ENCODE data around the gene GALM. TPM values are rescaled to one million over a fixed set of nuclear protein-coding genes. Genes with fewer than 3 reads are reported as not detected.
"Not testable (repeated sequence)": the region's sequence is repeated elsewhere in the genome, so short reads cannot be mapped to it uniquely, and the experiment has no call there.

GALM gene
- total RNA-seq, 4 donors from 2014 or later = 6.2 to 104 (median 14.8) TPM

DNA sequence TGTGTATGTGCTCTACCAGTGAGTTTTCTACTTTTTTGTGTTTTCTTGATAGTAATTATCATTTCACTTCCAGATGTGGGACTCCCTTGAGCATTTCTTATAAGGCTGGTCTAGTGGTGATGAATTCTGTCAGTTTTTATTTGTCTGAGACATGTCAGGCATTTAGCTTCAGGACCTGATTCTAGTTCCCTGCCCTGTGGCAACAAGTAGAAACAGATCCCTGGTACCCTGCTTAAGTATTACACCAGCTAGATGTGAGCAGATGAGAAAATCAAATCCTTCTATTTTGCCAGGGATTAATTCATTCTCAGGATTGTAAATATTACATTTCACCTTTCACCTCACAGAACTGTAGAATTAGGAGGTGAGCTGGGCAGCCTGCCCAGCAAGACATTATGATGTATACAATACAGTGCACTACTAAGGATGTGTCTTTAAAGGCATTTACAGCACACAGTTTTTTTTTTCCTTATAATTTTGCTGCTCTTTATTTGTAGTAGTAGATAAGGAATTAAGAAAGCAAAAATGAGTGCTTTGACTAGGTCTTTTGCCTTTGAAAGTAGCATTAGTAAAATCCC is 35.1 kb downstream of the GALM start:
- DNase-seq = no peak
- H3K27ac ChIP-seq = no peak overlapping the region
- H3K9me3 ChIP-seq = no peaks in the 10 kb centered on the region
- no peak overlapping the region for H3K4me3 ChIP-seq
- no peak for TF ChIP-seq POLR2A (IDR thresholded peaks at IDR 0.05)
- TF ChIP-seq, protein P1, sequence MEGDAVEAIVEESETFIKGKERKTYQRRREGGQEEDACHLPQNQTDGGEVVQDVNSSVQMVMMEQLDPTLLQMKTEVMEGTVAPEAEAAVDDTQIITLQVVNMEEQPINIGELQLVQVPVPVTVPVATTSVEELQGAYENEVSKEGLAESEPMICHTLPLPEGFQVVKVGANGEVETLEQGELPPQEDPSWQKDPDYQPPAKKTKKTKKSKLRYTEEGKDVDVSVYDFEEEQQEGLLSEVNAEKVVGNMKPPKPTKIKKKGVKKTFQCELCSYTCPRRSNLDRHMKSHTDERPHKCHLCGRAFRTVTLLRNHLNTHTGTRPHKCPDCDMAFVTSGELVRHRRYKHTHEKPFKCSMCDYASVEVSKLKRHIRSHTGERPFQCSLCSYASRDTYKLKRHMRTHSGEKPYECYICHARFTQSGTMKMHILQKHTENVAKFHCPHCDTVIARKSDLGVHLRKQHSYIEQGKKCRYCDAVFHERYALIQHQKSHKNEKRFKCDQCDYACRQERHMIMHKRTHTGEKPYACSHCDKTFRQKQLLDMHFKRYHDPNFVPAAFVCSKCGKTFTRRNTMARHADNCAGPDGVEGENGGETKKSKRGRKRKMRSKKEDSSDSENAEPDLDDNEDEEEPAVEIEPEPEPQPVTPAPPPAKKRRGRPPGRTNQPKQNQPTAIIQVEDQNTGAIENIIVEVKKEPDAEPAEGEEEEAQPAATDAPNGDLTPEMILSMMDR (IDR thresholded peaks at IDR 0.05) = no peak
- H3K4me1 ChIP-seq = no peaks in the 10 kb centered on the region
- H3K36me3 ChIP-seq = no peaks in the 10 kb centered on the region
- no peaks in the 10 kb centered on the region for H3K27me3 ChIP-seq
- intact Hi-C loops (cut with DNase I; ENCODE audit: low total_unique reads) = no loop called here

DNA sequence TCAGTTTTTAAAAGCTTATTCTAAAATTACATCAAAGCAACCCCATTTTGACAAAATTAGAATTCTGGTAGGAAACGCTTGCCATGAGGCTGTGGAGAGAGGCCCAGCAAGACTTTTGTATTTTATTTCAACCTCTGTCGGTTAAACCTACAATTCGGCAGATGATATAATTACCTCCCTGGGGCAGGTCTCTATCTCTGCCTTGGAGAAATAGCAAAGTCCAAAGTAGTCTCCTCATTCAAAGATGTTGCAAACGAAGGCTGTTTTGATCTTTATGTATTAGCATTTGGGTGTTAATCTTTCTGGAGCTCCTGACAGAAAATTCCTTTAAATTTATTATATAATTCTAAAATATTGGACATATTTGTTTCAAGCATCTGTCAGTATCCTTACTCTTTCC is 35.6 kb downstream of the GALM start:
- Histone ChIP-seq H3K27ac (no peak overlapping the region), H3K27me3 (no peaks in the 10 kb centered on the region), H3K4me1 (no peaks in the 10 kb centered on the region), H3K4me3 (no peak overlapping the region), H3K9me3 (no peaks in the 10 kb centered on the region), H3K36me3 (no peaks in the 10 kb centered on the region)
- no peak for DNase-seq
- TF ChIP-seq, protein P1 (IDR thresholded peaks at IDR 0.05) = no peak
- no peak for TF ChIP-seq POLR2A (IDR thresholded peaks at IDR 0.05)
- intact Hi-C loops (cut with DNase I; ENCODE audit: low total_unique reads) = no loop called here

DNA sequence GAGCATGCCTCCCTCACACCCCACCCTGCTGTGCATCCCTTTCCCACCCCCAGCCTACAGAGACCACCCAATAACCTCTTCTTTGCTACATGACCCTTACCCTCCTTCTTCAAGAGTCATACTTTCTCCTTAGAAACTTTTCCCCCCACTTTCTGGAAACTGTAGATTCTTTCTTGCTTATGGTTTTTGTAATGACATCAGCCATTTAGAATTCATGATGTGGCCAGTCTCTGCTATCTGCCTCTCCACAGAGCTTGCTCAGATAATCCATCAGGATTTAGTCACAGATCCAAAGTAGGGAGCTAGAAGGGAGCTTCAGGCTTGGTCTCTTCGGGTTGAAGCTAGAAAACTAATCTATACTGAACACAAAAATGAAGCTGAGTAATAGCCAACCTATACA is 36.5 kb downstream of the GALM start:
- no peak for TF ChIP-seq POLR2A (IDR thresholded peaks at IDR 0.05)
- TF ChIP-seq, protein P1 (IDR thresholded peaks at IDR 0.05) = no peak
- H3K4me1 ChIP-seq = no peaks in the 10 kb centered on the region
- H3K36me3 ChIP-seq = no peaks in the 10 kb centered on the region
- H3K9me3 ChIP-seq = no peaks in the 10 kb centered on the region
- intact Hi-C loops (cut with DNase I; ENCODE audit: low total_unique reads) = no loop called here
- no peak for DNase-seq
- H3K27ac ChIP-seq = no peak overlapping the region
- no peaks in the 10 kb centered on the region for H3K27me3 ChIP-seq
- no peak overlapping the region for H3K4me3 ChIP-seq

DNA sequence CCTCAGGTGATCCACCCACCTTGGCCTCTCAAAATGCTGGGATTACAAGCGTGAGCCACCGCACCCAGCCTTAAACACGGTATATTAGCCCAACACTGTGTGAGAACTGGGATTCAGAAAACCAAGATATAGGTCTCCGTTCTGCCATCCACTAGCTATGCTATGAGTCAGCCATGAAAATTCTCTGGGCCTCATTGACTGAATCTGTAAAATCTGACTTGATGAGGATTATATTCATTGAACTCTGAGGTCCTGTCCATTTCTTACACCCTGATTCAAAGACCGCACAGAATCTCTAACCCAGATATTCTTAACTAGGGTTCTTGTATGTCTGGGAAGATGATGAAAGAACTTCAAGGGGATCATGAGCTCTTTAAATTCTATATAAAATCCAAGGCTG is 37.4 kb downstream of the GALM start:
- H3K4me1 ChIP-seq; DNase-seq; H3K36me3 ChIP-seq; H3K27me3 ChIP-seq; H3K27ac ChIP-seq; intact Hi-C loops (cut with DNase I; ENCODE audit: low total_unique reads); H3K4me3 ChIP-seq; H3K9me3 ChIP-seq: not testable (repeated sequence)

DNA sequence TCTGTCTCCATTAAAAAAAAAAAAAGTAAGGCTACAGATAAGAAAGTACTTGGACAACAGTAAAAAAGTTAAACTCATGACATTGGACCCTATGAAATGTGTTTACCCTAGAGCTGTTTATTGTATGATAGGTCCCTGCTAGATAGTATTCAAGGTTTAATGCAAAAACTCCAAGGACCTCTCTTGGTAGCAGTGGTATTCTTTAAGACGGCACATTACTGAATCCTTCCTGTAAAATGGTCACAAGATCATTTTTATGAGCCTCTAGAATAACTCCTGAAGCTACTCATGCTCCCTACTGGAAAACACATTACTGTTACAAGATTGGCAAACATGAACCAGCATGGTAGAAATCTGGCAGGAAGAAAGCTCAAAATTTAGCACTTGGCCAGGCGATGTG is 38.8 kb downstream of the GALM start:
- intact Hi-C loops (cut with DNase I; ENCODE audit: low total_unique reads) = no loop called here
- DNase-seq = no peak
- TF ChIP-seq, protein P1 (IDR thresholded peaks at IDR 0.05) = no peak
- TF ChIP-seq POLR2A (IDR thresholded peaks at IDR 0.05) = no peak
- H3K9me3 ChIP-seq = no peaks in the 10 kb centered on the region
- H3K27ac ChIP-seq = no peak overlapping the region
- no peaks in the 10 kb centered on the region for H3K27me3 ChIP-seq
- H3K36me3 ChIP-seq = no peaks in the 10 kb centered on the region
- no peak overlapping the region for H3K4me3 ChIP-seq
- H3K4me1 ChIP-seq = no peaks in the 10 kb centered on the region

DNA sequence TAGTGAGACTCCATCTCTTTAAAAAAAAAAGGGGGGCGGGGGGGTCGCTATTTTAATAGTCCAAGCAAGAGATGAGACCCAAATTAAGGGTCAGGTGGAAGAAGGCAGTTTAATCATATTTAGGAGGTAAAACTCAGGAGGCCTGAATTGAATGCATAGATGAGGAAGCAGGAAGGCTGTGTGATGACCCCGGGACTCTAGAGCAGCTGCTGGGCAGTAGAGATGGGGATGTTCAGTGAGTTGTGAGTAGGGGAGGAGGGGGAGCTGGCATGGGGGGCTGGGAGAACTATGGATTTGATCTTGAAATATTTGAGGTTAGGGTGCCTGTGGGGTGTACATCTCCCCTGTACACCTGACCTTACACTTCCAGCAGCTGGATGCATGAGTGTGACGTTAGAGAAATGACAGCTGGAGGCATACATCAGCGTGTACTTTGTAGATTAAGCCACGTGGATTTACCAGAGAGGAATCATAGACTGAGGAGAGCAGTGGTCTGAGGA is 41.0 kb downstream of the GALM start:
- Histone ChIP-seq H3K27me3 (no peaks in the 10 kb centered on the region), H3K4me1 (no peaks in the 10 kb centered on the region), H3K27ac (no peak overlapping the region), H3K36me3 (no peaks in the 10 kb centered on the region), H3K4me3 (no peak overlapping the region), H3K9me3 (no peaks in the 10 kb centered on the region)
- no peak for DNase-seq
- intact Hi-C loops (cut with DNase I; ENCODE audit: low total_unique reads) = no loop called here
- TF ChIP-seq POLR2A (IDR thresholded peaks at IDR 0.05) = no peak
- TF ChIP-seq, protein P1 (IDR thresholded peaks at IDR 0.05) = no peak

DNA sequence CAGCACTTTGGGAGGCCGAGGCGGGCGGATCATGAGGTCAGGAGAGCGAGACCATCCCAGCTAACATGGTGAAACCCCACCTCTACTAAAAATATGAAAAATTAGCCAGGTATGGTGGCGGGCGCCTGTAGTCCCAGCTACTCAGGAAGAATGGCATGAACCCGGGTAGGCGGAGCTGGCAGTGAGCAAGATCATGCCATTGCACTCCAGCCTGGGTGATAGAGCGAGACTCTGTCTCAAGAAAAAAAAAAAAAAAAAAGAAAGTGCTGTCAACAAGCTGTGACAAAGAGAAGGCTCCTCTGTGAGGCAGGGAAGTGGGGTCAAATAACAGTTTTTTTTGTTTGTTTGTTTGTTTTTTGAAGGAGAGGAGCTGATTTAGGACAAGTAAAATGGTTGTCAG is 42.6 kb downstream of the GALM start:
- intact Hi-C loops (cut with DNase I; ENCODE audit: low total_unique reads); H3K27me3 ChIP-seq; H3K9me3 ChIP-seq; H3K4me1 ChIP-seq; DNase-seq; H3K4me3 ChIP-seq; H3K27ac ChIP-seq; H3K36me3 ChIP-seq: not testable (repeated sequence)

All from uterus (tissue), 4 donors.